Retinal pigment epithelial cell (primary cell): ENCODE data around the gene VPS18.

Experiments used
- DNase-seq: peaks from one replicate; pipeline ENCODE4 v3.0.0-alpha.2; 2010; ENCODE audit warnings: low read depth
- H3K4me3 ChIP-seq: 2 replicates; pipeline ENCODE4 v1.5.1; 2011; ENCODE audit warnings: mild to moderate bottlenecking, low read length, control low read depth, moderate library complexity
- CTCF ChIP-seq: conservative IDR thresholded peaks from 2 replicates; pipeline ENCODE4 v1.5.1; 2011; ENCODE audit warnings: low read depth, low read length, control low read depth, inconsistent platforms

VPS18 gene

GRCh38 chr15:40948706-40949473 lies 54.6 kb downstream of the VPS18 start:
- no peak overlapping the region for H3K4me3 ChIP-seq
- no peak for TF ChIP-seq CTCF
- no peak for DNase-seq

DNA sequence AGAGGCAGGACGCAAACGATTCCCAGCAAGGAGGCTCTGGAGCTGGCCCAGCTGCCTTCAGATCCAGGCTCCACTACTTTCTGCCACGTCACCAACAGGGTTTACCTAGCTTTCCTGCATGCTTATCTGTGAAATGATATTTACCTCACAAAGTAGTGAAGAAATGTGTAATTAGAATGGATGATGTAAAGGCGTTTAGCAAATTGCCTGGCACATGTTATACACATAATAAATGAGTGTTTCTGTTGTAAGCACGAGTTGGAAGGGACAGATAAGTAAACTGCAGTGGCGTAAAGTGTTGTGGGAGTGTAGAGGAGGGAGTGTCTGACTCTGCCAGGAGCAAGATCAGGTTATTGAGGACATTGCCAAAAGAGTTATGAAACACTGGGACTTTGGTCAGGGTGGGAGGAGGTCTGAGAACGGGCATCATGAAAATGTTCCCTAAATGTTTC lies 55.5 kb downstream of the VPS18 start:
- TF ChIP-seq CTCF, result no peak
- H3K4me3 ChIP-seq, result no peak overlapping the region
- no peak for DNase-seq

- no peak for TF ChIP-seq CTCF
- no peak for DNase-seq
- no peak overlapping the region for H3K4me3 ChIP-seq
These were observed 57.5 kb downstream of the VPS18 start for GRCh38 chr15:40951764-40952163.

DNA sequence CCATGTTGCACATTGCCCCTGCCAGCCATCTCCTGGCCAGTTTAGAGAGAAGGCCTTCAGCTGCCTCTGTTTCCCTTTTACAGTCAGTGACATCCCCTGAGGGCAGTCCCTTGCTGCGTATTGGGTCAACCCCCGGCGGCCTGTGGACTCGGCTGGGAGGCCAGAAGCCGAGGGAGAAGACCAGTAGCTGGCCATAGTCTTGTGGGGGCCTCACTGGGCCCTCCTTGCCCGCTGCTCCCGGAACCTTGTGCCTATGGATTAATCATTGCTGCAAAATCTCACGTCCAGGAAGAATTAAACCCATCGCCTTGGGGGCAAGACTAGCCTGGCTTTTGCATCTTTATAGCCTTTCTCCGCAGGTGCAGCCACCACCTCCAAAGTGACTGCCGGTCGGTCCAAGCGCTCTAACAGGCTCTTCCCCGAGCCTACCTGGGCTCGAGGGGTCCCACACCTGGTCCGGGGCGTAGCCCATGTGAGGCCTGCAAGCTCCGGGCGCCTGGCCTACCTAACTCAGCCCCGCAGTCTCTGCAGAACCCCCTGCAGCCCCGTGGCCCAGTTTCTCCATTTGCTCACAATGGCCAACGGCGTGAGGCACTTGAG lies 58.2 kb downstream of the VPS18 start:
- H3K4me3 ChIP-seq, result peak overlapping the region; percentile 83
- DNase-seq, result no peak
- no peak for TF ChIP-seq CTCF

GRCh38 chr15:40952901-40953712 lies 58.9 kb downstream of the VPS18 start, which contains the start of gene CHAC1:
Gene CHAC1 (plus strand): TSS chr15:40953471. CDS start chr15:40953584, 113 bp downstream.
- no peak for TF ChIP-seq CTCF
- H3K4me3 ChIP-seq, result peak within 1 kb of the TSS; percentile 83
- peak; percentile 90 for DNase-seq
